ENCODE results near the gene PCDHAC2.

The PCDHAC2 gene

GRCh38 chr5:140988608-140989007 is 22.3 kb downstream of the PCDHAC2 start:
- DNase-seq (ENCODE audit: low read depth in 3 of 3), result no peak

- DNase-seq (ENCODE audit: low read depth in 3 of 3), result no peak
These were observed 23.2 kb downstream of the PCDHAC2 start for GRCh38 chr5:140989254-140990020.

- no peak for DNase-seq (ENCODE audit: low read depth in 3 of 3)
These were observed 26.6 kb downstream of the PCDHAC2 start for GRCh38 chr5:140992828-140993227.

- no peak for DNase-seq (ENCODE audit: low read depth in 3 of 3)
These were observed 29.8 kb downstream of the PCDHAC2 start for GRCh38 chr5:140996060-140996459.

- no peak for DNase-seq (ENCODE audit: low read depth in 3 of 3)
These were observed 32.7 kb downstream of the PCDHAC2 start for GRCh38 chr5:140998921-140999410.

GRCh38 chr5:141001446-141001843 is 35.2 kb downstream of the PCDHAC2 start:
- DNase-seq (ENCODE audit: low read depth in 3 of 3), result no peak

GRCh38 chr5:141001844-141002604 is 35.7 kb downstream of the PCDHAC2 start:
- DNase-seq (ENCODE audit: low read depth in 3 of 3), result no peak

GRCh38 chr5:141002605-141002965 is 36.3 kb downstream of the PCDHAC2 start:
- DNase-seq (ENCODE audit: low read depth in 3 of 3), result no peak

- DNase-seq (ENCODE audit: low read depth in 3 of 3), result no peak
These were observed 36.8 kb downstream of the PCDHAC2 start for GRCh38 chr5:141003031-141003430.

GRCh38 chr5:141003791-141004611 is 37.7 kb downstream of the PCDHAC2 start:
- no peak for DNase-seq (ENCODE audit: low read depth in 3 of 3)

- DNase-seq (ENCODE audit: low read depth in 3 of 3), result no peak
These were observed 41.5 kb downstream of the PCDHAC2 start for GRCh38 chr5:141007791-141008190.

- no peak for DNase-seq (ENCODE audit: low read depth in 3 of 3)
These were observed 43.9 kb downstream of the PCDHAC2 start for GRCh38 chr5:141010047-141010793.

- no peak for DNase-seq (ENCODE audit: low read depth in 3 of 3)
These were observed 51.7 kb downstream of the PCDHAC2 start for GRCh38 chr5:141017943-141018342.
